OCI-LY1 (cell line): ENCODE measurements around the gene CEP95.

Source experiments
- CTCF ChIP-seq: fragments of 200-600 bp; sonication (generic), shearing (Covaris generic); IDR thresholded peaks from 2 replicates; pipeline ENCODE4 v1.5.1; 2017; ENCODE audit warnings: mild to moderate bottlenecking, antibody characterized with exemption, low read length, moderate library complexity, mixed read lengths
- EZH2 ChIP-seq: fragments of 200-600 bp; sonication (generic), shearing (Covaris generic); IDR thresholded peaks from 2 replicates; pipeline ENCODE4 v1.8.0; 2017; ENCODE audit warnings: borderline replicate concordance, mixed run types, mild to moderate bottlenecking, antibody characterized with exemption, low read length, moderate library complexity, mixed read lengths

GRCh38 chr17:64500487-64500859 is 6.3 kb upstream of the CEP95 start:
- TF ChIP-seq CTCF (no peak), EZH2 (no peak)
